HG03196 (cell line): ENCODE results near the gene VSTM2L.

Experiments
- ATAC-seq: cut with Tn5 transposase; IDR thresholded peaks from one replicate; pipeline ENCODE4 v1.9.1; 2021; ENCODE audit not compliant: unreplicated experiment

VSTM2L gene

DNA sequence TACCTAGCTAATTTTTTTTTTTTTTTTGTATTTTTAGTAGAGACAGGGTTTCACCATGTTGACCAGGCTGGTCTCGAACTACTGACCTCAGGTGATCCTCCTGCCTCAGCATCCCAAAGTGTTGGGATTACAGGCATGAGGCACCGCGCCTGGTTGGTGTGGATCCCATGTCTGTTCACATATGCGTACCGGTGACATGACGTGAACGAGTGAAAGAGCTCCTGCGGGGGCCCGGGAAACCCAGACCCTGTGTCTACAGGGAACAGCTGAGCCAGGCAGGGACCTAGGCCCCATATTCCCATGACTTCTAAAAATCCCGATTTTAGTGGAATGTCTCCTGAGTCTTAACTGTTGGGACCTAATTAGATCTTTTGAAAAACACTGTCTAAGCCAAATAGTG is 33.1 kb downstream of the VSTM2L start:
- no peak for ATAC-seq

DNA sequence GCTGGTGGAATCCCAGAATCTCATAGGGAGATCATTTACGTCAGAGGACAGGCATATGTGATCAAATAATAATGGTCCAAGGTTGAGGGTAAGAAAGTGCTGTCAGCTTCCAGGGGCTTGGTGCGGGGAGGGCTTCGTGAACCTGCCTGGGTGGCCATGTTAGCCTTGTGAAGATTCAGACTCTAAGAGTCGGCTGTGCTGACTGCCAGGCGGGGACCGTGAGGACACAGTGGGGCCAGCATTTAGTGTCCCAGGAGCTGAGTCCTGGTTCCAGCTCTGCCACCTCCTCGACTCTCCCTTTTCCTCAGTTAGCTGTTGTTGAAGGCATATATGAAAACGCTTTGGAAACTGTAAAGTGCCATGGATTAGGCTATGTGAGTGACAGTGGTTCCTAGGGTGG is 33.5 kb downstream of the VSTM2L start:
- no peak for ATAC-seq

DNA sequence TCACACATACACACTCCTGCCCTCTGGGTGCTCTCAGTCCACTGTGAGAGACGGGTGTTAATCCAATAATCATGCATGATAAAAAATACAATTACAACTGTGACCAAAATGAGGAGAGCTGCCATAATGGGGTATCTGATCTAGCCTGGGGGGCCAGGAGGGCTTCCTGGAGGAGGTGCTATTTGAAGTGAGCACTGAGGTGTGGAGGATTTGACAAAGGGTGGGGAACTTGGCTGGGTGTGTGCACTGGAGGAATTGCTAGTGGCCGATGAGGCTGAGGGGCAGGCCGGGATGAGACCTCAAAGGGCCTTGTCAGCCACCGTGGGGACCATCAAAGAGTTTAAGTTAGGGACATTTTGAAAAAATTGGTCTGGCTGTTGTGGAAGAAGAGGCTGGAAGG is 34.8 kb downstream of the VSTM2L start:
- no peak for ATAC-seq

DNA sequence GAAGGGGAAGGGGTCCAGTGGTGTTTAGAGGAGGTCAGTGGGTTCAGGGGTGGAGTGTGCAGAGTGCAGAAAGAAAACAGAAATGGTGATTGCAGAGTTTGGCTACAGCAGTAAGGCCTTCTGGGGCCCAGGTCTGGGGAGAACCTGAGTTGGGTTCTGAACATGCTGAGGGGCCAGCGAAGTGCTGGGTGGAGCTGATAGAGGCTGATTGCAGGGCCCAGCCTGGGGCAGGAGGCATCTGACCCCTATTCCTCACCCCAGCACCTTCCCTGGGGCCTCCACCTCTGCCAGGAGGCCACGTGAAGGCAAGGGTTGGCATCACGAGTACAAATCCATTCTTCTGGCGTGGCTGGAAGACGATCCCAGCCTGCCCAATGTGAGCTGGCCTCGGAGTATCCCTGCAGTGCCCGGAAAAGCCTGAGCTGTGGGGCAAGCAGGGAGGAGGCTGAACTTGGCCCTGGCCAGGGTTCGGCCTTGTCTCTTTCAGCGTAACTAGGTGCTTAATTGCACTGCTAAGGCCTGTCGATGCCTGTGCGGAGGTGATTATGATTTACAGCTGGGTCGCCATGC is 35.3 kb downstream of the VSTM2L start:
- no peak for ATAC-seq

DNA sequence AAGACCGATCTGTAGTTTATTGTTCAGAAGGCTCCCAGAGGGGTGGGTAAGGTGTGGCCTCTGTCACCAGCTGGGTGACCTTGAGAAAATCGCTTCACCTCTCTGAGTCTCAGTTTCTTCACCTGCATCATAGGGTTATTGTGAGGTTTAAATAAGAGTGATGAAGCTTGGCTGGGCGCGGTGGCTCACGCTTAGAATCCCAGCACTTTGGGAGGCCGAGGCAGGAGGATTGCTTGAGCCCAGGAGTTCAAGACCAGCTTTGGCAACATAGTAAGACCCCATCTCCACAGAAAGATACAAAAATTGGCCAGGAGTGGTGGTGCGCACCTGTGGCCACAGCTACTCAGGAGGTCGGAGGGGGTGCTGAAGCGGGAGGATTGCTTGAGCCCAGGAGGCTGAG is 36.0 kb downstream of the VSTM2L start:
- ATAC-seq = no peak

GRCh38 chr20:37939701-37940560 is 37.0 kb downstream of the VSTM2L start:
- no peak for ATAC-seq

DNA sequence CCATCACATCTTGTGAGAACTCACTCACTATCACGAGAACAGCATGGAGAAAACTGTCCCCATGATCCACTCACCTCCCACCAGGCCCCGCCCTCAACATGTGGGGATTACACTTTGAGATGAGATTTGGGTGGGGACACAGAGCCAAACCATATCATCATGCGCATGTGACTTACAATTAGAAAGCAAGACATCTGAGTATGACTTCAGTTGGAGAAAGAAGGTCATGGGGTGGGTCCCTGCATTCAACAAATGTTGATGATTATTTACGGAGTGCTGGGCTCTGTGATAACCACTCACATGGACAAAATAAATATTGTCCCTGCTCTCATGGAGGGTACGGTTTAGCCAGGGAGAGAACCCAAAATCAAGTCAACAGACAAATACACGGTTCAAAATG is 37.9 kb downstream of the VSTM2L start:
- ATAC-seq = no peak

- no peak for ATAC-seq
Observed at GRCh38 chr20:37941332-37941731, 38.4 kb downstream of the VSTM2L start.

- ATAC-seq = no peak
Observed at GRCh38 chr20:37941992-37942391, 39.1 kb downstream of the VSTM2L start.

GRCh38 chr20:37943033-37943432 is 40.1 kb downstream of the VSTM2L start:
- ATAC-seq = no peak

- no peak for ATAC-seq
Observed at GRCh38 chr20:37943501-37944455, 40.9 kb downstream of the VSTM2L start.

GRCh38 chr20:37944456-37944981 is 41.6 kb downstream of the VSTM2L start:
- ATAC-seq = no peak

DNA sequence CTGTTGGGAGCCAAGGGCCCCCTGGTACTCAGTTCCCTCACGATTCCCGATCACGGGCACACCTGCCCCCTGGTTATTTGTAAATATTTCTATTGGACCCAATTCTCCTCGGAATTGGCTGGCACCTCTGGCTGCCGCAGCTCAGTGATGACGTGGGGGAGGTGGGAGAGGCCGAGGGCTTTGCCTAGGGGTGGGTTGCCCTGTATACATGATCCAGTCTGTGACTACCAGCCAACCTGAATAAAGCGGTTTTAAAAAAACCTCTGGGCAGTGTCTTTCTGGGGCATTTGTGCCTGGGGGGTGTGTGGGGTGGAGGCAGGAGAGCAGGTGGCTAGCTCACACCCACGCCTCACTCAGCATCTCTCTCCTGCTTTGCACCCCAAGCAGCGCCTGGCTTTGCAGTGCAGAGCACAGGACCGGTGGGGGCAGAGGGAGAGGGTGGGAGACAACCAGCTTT is 42.2 kb downstream of the VSTM2L start:
- ATAC-seq = no peak

GRCh38 chr20:37946946-37947345 is 44.0 kb downstream of the VSTM2L start:
- no peak for ATAC-seq

- ATAC-seq = no peak
Observed at GRCh38 chr20:37947943-37948342, 45.0 kb downstream of the VSTM2L start.

- no peak for ATAC-seq
Observed at GRCh38 chr20:37948956-37949355, 46.0 kb downstream of the VSTM2L start.

GRCh38 chr20:37954190-37954589 is 51.3 kb downstream of the VSTM2L start:
- no peak for ATAC-seq

DNA sequence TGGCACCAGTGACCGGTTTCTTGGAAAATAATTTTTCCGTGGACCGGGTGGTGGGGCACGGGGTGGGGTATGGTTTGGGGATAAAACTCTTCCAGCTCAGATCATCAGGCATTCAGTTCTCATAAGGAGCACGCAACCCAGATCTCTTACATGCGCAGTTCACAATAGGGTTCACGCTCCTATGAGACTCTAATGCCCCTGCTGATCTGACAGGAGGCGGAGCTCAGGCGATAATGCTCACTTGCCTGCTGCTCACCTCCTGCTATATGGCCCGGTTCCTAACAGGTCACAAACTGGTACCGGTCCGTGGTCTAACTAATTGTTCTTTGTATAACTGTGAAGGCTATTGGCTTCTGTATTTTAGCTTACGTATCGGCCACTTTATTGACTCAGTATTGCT is 51.7 kb downstream of the VSTM2L start:
- ATAC-seq = no peak

GRCh38 chr20:37955511-37955910 is 52.6 kb downstream of the VSTM2L start:
- no peak for ATAC-seq

- no peak for ATAC-seq
Observed at GRCh38 chr20:37956107-37956585, 53.2 kb downstream of the VSTM2L start.
